ENCODE data around the gene FLT4. TPM values are rescaled to one million over a fixed set of nuclear protein-coding genes. Genes with fewer than 3 reads are reported as not detected.

The FLT4 gene
- total and polyA plus RNA-seq, 8 donors, result 0.93 to 9.5 (median 3.1) TPM

- no peaks in the 10 kb centered on the region for H3K36me3 ChIP-seq
Observed at GRCh38 chr5:180652346-180652745, 2.9 kb upstream of the FLT4 start.

GRCh38 chr5:180648658-180649296, 623 bp downstream of the FLT4 start:
- Histone ChIP-seq H3K4me1 (peaks cover 12 to 22% (median 19%) of the 10 kb centered on the region in 4 donors), H3K4me3 (peak overlapping the region; percentile 40 to 55 (median 44)), H3K9me3 (no peaks in the 10 kb centered on the region), H3K27me3 (peaks cover 11 to 95% (median 60%) of the 10 kb centered on the region in 3 donors), H3K27ac (no peak overlapping the region), H3K36me3 (no peaks in the 10 kb centered on the region)
- TF ChIP-seq EP300 (IDR thresholded peaks at IDR 0.05) (no peak), POLR2AphosphoS5 (IDR thresholded peaks at IDR 0.05) (no peak), POLR2A (IDR thresholded peaks at IDR 0.05) (no peak)
- TF ChIP-seq, protein P1, sequence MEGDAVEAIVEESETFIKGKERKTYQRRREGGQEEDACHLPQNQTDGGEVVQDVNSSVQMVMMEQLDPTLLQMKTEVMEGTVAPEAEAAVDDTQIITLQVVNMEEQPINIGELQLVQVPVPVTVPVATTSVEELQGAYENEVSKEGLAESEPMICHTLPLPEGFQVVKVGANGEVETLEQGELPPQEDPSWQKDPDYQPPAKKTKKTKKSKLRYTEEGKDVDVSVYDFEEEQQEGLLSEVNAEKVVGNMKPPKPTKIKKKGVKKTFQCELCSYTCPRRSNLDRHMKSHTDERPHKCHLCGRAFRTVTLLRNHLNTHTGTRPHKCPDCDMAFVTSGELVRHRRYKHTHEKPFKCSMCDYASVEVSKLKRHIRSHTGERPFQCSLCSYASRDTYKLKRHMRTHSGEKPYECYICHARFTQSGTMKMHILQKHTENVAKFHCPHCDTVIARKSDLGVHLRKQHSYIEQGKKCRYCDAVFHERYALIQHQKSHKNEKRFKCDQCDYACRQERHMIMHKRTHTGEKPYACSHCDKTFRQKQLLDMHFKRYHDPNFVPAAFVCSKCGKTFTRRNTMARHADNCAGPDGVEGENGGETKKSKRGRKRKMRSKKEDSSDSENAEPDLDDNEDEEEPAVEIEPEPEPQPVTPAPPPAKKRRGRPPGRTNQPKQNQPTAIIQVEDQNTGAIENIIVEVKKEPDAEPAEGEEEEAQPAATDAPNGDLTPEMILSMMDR (IDR thresholded peaks at IDR 0.05), result no peak
- WGBS, 5 donors, result 3 to 17% (median 6%) methylated on average over 16 to 80 of the region's 80 CpGs
- intact Hi-C loops (cut with DNase I; ENCODE audit: low total_unique reads), result no loop called here
- DNase-seq, result peak in 1 of 2 donors; percentile 34

More at GRCh38 chr5:180652346-180652745, 2.9 kb upstream of the FLT4 start:
- H3K27ac ChIP-seq, result no peak overlapping the region
- intact Hi-C loops (cut with DNase I; ENCODE audit: low total_unique reads), result no loop called here
- WGBS, 5 donors, result 88 to 92% (median 90%) methylated on average over 11 of the region's 11 CpGs
- no peak for DNase-seq
- peaks cover 11 to 78% (median 50%) of the 10 kb centered on the region in 3 donors for H3K27me3 ChIP-seq
- no peaks in the 10 kb centered on the region for H3K9me3 ChIP-seq
- no peak overlapping the region for H3K4me3 ChIP-seq
- H3K4me1 ChIP-seq, result peaks cover 12 to 22% (median 19%) of the 10 kb centered on the region in 4 donors
- no peak for TF ChIP-seq EP300 (IDR thresholded peaks at IDR 0.05)

- intact Hi-C loops (cut with DNase I; ENCODE audit: low total_unique reads), result no loop called here
- Histone ChIP-seq H3K27me3 (peaks cover 11 to 99% (median 55%) of the 10 kb centered on the region in 3 donors), H3K9me3 (no peaks in the 10 kb centered on the region), H3K4me1 (peaks cover 12 to 22% (median 19%) of the 10 kb centered on the region in 4 donors), H3K4me3 (no peak overlapping the region), H3K27ac (no peak overlapping the region), H3K36me3 (no peaks in the 10 kb centered on the region)
- TF ChIP-seq, protein P1 (IDR thresholded peaks at IDR 0.05), result no peak
- TF ChIP-seq EP300 (IDR thresholded peaks at IDR 0.05), result no peak
- TF ChIP-seq POLR2A (IDR thresholded peaks at IDR 0.05), result no peak
- TF ChIP-seq POLR2AphosphoS5 (IDR thresholded peaks at IDR 0.05), result no peak
- WGBS, 5 donors, result 75 to 90% (median 76%) methylated on average over 8 of the region's 8 CpGs
- peak in 1 of 2 donors; percentile 1 for DNase-seq
Observed at GRCh38 chr5:180647941-180648500, 1.4 kb downstream of the FLT4 start.

- H3K9me3 ChIP-seq, result no peaks in the 10 kb centered on the region
- no peak overlapping the region for H3K27ac ChIP-seq
- H3K4me3 ChIP-seq, result no peak overlapping the region
- WGBS, 5 donors, result 73 to 96% (median 79%) methylated on average over 4 to 8 of the region's 8 CpGs
- peaks cover 12 to 22% (median 19%) of the 10 kb centered on the region in 4 donors for H3K4me1 ChIP-seq
- peaks cover 11 to 97% (median 51%) of the 10 kb centered on the region in 3 donors for H3K27me3 ChIP-seq
- no peak for DNase-seq
- no peak for TF ChIP-seq EP300 (IDR thresholded peaks at IDR 0.05)
- TF ChIP-seq POLR2AphosphoS5 (IDR thresholded peaks at IDR 0.05), result no peak
- TF ChIP-seq, protein P1 (IDR thresholded peaks at IDR 0.05), result no peak
- no peak for TF ChIP-seq POLR2A (IDR thresholded peaks at IDR 0.05)
- H3K36me3 ChIP-seq, result no peaks in the 10 kb centered on the region
- intact Hi-C loops (cut with DNase I; ENCODE audit: low total_unique reads), result no loop called here
Observed at GRCh38 chr5:180647465-180647864, 1.9 kb downstream of the FLT4 start.

GRCh38 chr5:180646963-180647305, 2.5 kb downstream of the FLT4 start:
- no peak for DNase-seq

More at GRCh38 chr5:180646963-180647305, 2.5 kb downstream of the FLT4 start:
- TF ChIP-seq, protein P1 (IDR thresholded peaks at IDR 0.05), result no peak
- WGBS, 5 donors, result 57 to 81% (median 67%) methylated on average over 1 of the region's 1 CpG
- Histone ChIP-seq H3K4me1 (peaks cover 12 to 22% (median 19%) of the 10 kb centered on the region in 4 donors), H3K27ac (no peak overlapping the region), H3K36me3 (no peaks in the 10 kb centered on the region), H3K27me3 (peaks cover 11 to 91% (median 51%) of the 10 kb centered on the region in 3 donors), H3K9me3 (no peaks in the 10 kb centered on the region), H3K4me3 (no peak overlapping the region)
- intact Hi-C loops (cut with DNase I; ENCODE audit: low total_unique reads), result no loop called here
